Measurements from ENCODE around the gene SCNN1A. TPM values are rescaled to one million over a fixed set of nuclear protein-coding genes. Genes with fewer than 3 reads are reported as not detected.
A peak's percentile ranks its signal among the peaks of the same experiment; 100 is the strongest.

Gene SCNN1A
- total and polyA plus RNA-seq, 2 of the 13 experiments (the other 11 are each of a cell fraction or from before 2014, with no cell fraction given): 1.5 to 14.6 TPM

- TF ChIP-seq, protein P1, sequence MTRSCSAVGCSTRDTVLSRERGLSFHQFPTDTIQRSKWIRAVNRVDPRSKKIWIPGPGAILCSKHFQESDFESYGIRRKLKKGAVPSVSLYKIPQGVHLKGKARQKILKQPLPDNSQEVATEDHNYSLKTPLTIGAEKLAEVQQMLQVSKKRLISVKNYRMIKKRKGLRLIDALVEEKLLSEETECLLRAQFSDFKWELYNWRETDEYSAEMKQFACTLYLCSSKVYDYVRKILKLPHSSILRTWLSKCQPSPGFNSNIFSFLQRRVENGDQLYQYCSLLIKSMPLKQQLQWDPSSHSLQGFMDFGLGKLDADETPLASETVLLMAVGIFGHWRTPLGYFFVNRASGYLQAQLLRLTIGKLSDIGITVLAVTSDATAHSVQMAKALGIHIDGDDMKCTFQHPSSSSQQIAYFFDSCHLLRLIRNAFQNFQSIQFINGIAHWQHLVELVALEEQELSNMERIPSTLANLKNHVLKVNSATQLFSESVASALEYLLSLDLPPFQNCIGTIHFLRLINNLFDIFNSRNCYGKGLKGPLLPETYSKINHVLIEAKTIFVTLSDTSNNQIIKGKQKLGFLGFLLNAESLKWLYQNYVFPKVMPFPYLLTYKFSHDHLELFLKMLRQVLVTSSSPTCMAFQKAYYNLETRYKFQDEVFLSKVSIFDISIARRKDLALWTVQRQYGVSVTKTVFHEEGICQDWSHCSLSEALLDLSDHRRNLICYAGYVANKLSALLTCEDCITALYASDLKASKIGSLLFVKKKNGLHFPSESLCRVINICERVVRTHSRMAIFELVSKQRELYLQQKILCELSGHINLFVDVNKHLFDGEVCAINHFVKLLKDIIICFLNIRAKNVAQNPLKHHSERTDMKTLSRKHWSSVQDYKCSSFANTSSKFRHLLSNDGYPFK (CRISPR knock-in tag; IDR thresholded peaks at IDR 0.05; ENCODE audit: borderline replicate concordance): 0 out of 2 replicates have a peak, but pooled peaks have one; percentile 23
- TF ChIP-seq RFX1 (IDR thresholded peaks at IDR 0.05) (no peak), ZNF639 (CRISPR knock-in tag; conservative IDR thresholded peaks at IDR 0.05) (0 out of 2 replicates have a peak, but pooled peaks have one; percentile 33), SSRP1 (CRISPR knock-in tag; IDR thresholded peaks at IDR 0.05) (no peak), SP4 (CRISPR knock-in tag; IDR thresholded peaks at IDR 0.05) (peak; percentile 55; the same call in 1 of the 2 replicates), KIAA2018 (CRISPR knock-in tag; IDR thresholded peaks at IDR 0.05; ENCODE audit: borderline replicate concordance) (no peak), ZNF782 (CRISPR knock-in tag; IDR thresholded peaks at IDR 0.05; ENCODE audit: borderline replicate concordance) (no peak), ZNF841 (CRISPR knock-in tag; IDR thresholded peaks at IDR 0.05; ENCODE audit: borderline replicate concordance) (no peak), CHD2 (IDR thresholded peaks at IDR 0.05; ENCODE audit: low read depth, low read length) (no peak), ZNF691 (CRISPR knock-in tag; IDR thresholded peaks at IDR 0.05; ENCODE audit: borderline replicate concordance, low read depth) (peak; percentile 36; the same call in 1 of the 2 replicates), ZNF780A (CRISPR knock-in tag; IDR thresholded peaks at IDR 0.05) (0 out of 2 replicates have a peak, but pooled peaks have one; percentile 0), PHF8 (CRISPR knock-in tag; IDR thresholded peaks at IDR 0.05) (peak; percentile 44; the same call in 1 of the 2 replicates), ZBTB38 (CRISPR knock-in tag; IDR thresholded peaks at IDR 0.05) (peak; percentile 52; the same call in 1 of the 2 replicates), SP5 (CRISPR knock-in tag; IDR thresholded peaks at IDR 0.05; ENCODE audit: borderline replicate concordance, low read depth) (0 out of 2 replicates have a peak, but pooled peaks have one; percentile 18), SALL2 (CRISPR knock-in tag; IDR thresholded peaks at IDR 0.05) (peak; percentile 35; the same call in 1 of the 2 replicates), IRF2 (CRISPR knock-in tag; IDR thresholded peaks at IDR 0.05) (no peak; the same call in 1 of the 2 replicates)
Observed at GRCh38 chr12:6376079-6376869, 911 bp upstream of the SCNN1A start (continued).

All from HepG2 (cell line).